ENCODE data around the gene JAM3.

DNA sequence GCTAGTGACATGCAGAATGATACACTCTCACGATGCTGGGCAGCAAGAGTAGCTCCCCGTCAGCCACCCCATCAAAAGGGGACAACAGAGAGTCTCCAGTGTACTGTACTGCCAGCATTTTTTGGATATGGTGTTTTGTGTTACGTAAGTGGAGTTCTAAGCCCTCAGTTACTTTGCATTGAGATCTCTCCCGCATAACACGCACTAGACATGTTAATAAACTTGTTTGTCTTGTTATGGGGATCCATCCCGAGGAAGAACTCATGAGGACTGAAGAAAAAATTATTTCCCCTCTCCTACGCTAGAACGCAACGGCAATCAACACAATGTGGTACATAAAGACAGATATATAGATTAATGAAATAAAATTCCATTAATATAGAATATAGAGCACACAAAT is 130.7 kb downstream of the JAM3 start:
- TF ChIP-seq POLR2AphosphoS2 (IDR thresholded peaks at IDR 0.05; ENCODE audit: low read length) (no peak), CHCHD3 (CRISPR knock-in tag; IDR thresholded peaks at IDR 0.05) (no peak), TEAD4 (IDR thresholded peaks at IDR 0.05; ENCODE audit: low read length) (no peak), TEAD4 (CRISPR knock-in tag; IDR thresholded peaks at IDR 0.05; ENCODE audit: borderline replicate concordance) (no peak), ZNF274 (IDR thresholded peaks at IDR 0.05; ENCODE audit: borderline replicate concordance, low read depth, low read length) (no peak), ZZZ3 (IDR thresholded peaks at IDR 0.05) (no peak), TOE1 (IDR thresholded peaks at IDR 0.05; ENCODE audit: borderline replicate concordance) (no peak), TOE1 (CRISPR knock-in tag; IDR thresholded peaks at IDR 0.05; ENCODE audit: borderline replicate concordance, low read depth) (no peak), SPI1 (IDR thresholded peaks at IDR 0.05; ENCODE audit: borderline replicate concordance, low read depth, low read length) (no peak)
- TF ChIP-seq, protein P1, sequence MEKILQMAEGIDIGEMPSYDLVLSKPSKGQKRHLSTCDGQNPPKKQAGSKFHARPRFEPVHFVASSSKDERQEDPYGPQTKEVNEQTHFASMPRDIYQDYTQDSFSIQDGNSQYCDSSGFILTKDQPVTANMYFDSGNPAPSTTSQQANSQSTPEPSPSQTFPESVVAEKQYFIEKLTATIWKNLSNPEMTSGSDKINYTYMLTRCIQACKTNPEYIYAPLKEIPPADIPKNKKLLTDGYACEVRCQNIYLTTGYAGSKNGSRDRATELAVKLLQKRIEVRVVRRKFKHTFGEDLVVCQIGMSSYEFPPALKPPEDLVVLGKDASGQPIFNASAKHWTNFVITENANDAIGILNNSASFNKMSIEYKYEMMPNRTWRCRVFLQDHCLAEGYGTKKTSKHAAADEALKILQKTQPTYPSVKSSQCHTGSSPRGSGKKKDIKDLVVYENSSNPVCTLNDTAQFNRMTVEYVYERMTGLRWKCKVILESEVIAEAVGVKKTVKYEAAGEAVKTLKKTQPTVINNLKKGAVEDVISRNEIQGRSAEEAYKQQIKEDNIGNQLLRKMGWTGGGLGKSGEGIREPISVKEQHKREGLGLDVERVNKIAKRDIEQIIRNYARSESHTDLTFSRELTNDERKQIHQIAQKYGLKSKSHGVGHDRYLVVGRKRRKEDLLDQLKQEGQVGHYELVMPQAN (IDR thresholded peaks at IDR 0.05; ENCODE audit: borderline replicate concordance) = no peak
- TF ChIP-seq, protein P2, sequence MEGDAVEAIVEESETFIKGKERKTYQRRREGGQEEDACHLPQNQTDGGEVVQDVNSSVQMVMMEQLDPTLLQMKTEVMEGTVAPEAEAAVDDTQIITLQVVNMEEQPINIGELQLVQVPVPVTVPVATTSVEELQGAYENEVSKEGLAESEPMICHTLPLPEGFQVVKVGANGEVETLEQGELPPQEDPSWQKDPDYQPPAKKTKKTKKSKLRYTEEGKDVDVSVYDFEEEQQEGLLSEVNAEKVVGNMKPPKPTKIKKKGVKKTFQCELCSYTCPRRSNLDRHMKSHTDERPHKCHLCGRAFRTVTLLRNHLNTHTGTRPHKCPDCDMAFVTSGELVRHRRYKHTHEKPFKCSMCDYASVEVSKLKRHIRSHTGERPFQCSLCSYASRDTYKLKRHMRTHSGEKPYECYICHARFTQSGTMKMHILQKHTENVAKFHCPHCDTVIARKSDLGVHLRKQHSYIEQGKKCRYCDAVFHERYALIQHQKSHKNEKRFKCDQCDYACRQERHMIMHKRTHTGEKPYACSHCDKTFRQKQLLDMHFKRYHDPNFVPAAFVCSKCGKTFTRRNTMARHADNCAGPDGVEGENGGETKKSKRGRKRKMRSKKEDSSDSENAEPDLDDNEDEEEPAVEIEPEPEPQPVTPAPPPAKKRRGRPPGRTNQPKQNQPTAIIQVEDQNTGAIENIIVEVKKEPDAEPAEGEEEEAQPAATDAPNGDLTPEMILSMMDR (IDR thresholded peaks at IDR 0.05 in 2 of 3, conservative IDR thresholded peaks at IDR 0.05 in 1 of 3; ENCODE audit: insufficient read depth in 2 of 3, low read depth in 1 of 3, low read length in 3 of 3) = no peak
